Panc1 (cell line): ENCODE measurements around the gene CTDP1. TPM values are rescaled to one million over a fixed set of nuclear protein-coding genes. Genes with fewer than 3 reads are reported as not detected.

Experiments
- ATAC-seq: fragments of 200-7000 bp; cut with Tn5 transposase; 2 replicates; pipeline ENCODE4 v1.9.1; 2020; ENCODE audit warnings: mild to moderate bottlenecking, moderate library complexity
- BruUV-seq: library from RNA; stranded (reverse); fragments of 400-500 nt; replicated peaks from 2 replicates; lab custom pipeline; 2021; lab: Mats Ljungman, UMichigan
- CTCF ChIA-PET: fragments of 300-600 bp; sonication (Branson Sonifier 250); formaldehyde crosslinking; loops from one replicate; lab custom pipeline; 2022; ENCODE audit warnings: antibody characterized with exemption; lab: Charles Lee
- POLR2A ChIA-PET: fragments of 300-600 bp; sonication (Branson Sonifier 250); formaldehyde crosslinking; loops from one replicate; lab custom pipeline; 2022; ENCODE audit warnings: antibody characterized with exemption; lab: Charles Lee
- DNase-seq: peaks from one replicate; pipeline ENCODE4 v3.0.0-alpha.2; 2010; ENCODE audit warnings: low read depth, low spot score
- H3K27ac ChIP-seq: 2 replicates; pipeline ENCODE4 v1.5.1; 2011; ENCODE audit warnings: mild to moderate bottlenecking, low read length, inconsistent platforms
- H3K27me3 ChIP-seq: fragments of 200-500 bp; sonication (Bioruptor generic); 2 replicates; pipeline ENCODE4 v1.6.0; 2014; ENCODE audit warnings: low read length, inconsistent platforms; ENCODE audit not compliant: control insufficient read depth, insufficient read depth
- H3K36me3 ChIP-seq: fragments of 200-500 bp; sonication (Bioruptor generic); 2 replicates; pipeline ENCODE4 v1.5.1; 2014; ENCODE audit warnings: inconsistent platforms, mild to moderate bottlenecking, low read length, moderate library complexity; ENCODE audit not compliant: control insufficient read depth, insufficient read depth
- H3K4me1 ChIP-seq: 2 replicates; pipeline ENCODE4 v1.5.1; 2011; ENCODE audit warnings: inconsistent platforms, mild to moderate bottlenecking, low read length, moderate library complexity; ENCODE audit not compliant: control insufficient read depth, insufficient read depth
- H3K4me3 ChIP-seq, 2 experiments: 2 replicates each; pipeline ENCODE4 v1.5.1; 2011 to 2012; ENCODE audit warnings: low read depth in 2 of 2, low read length in 2 of 2, mild to moderate bottlenecking in 2 of 2, inconsistent platforms in 1 of 2, moderate library complexity in 1 of 2
- H3K9me3 ChIP-seq: fragments of 200-500 bp; sonication (Bioruptor generic); 2 replicates; pipeline ENCODE4 v1.5.1; 2014; ENCODE audit warnings: low read depth, mild to moderate bottlenecking, inconsistent platforms, low read length, moderate library complexity; ENCODE audit not compliant: control insufficient read depth, insufficient read depth
- CTCF ChIP-seq: fragments of 450-650 bp; IDR thresholded peaks from 2 replicates; pipeline ENCODE4 v1.5.1; 2017; ENCODE audit warnings: mild to moderate bottlenecking
- POLR2AphosphoS5 ChIP-seq: IDR thresholded peaks from 2 replicates; pipeline ENCODE4 v1.6.1; 2012; ENCODE audit warnings: mild to moderate bottlenecking, low read depth, low read length, moderate library complexity
- REST ChIP-seq, 2 experiments: IDR thresholded peaks; 2 replicates each; pipeline ENCODE4 v1.6.1; 2011 to 2012; ENCODE audit warnings: low read depth in 2 of 2, control low read depth in 1 of 2, low read length in 1 of 2, mild to moderate bottlenecking in 1 of 2, moderate library complexity in 1 of 2; ENCODE audit not compliant: insufficient read depth in 1 of 2
- SIN3A ChIP-seq: IDR thresholded peaks from 2 replicates; pipeline ENCODE4 v1.6.1; 2012; ENCODE audit warnings: low read depth, mild to moderate bottlenecking, low read length, moderate library complexity, borderline replicate concordance; ENCODE audit not compliant: insufficient read depth
- TCF7L2 ChIP-seq: IDR thresholded peaks from 2 replicates; pipeline ENCODE4 v1.6.1; 2011; ENCODE audit warnings: mild to moderate bottlenecking, low read depth, low read length, inconsistent platforms
- in situ Hi-C: cut with HindIII; loops from 2 replicates; pipeline ENCODE4 v1.10.0; 2016; ENCODE audit warnings: low sequenced_read_pairs, low pct_unique_long_range_greater_than_20kb
- intact Hi-C: fragments of 100-400 bp; cut with micrococcal nuclease; formaldehyde crosslinking; loops from one replicate; pipeline ENCODE4 v1.10.0; 2022; ENCODE audit not compliant: unreplicated experiment
- total RNA-seq: library from RNA; stranded (reverse); gene quantifications from one replicate; pipeline ENCODE4 v1.2.1, GENCODE V29; 2021; ENCODE audit not compliant: unreplicated experiment

CTDP1 gene
- total RNA-seq, 1 experiment from 2014 or later = 52.8 TPM

- DNase-seq (no peak), ATAC-seq (no peak)
- POLR2A ChIA-PET = no interaction called here
- Histone ChIP-seq H3K27me3 (peaks cover 5% of the 10 kb centered on the region; the same call in 1 of the 2 replicates), H3K9me3 (no peaks in the 10 kb centered on the region), H3K4me1 (0 out of 2 replicates have a peak, but pooled peaks cover 3% of the 10 kb centered on the region), H3K36me3 (no peaks in the 10 kb centered on the region), H3K4me3 (no peak overlapping the region), H3K27ac (no peak overlapping the region)
- in situ Hi-C loops (no loop called here), intact Hi-C loops (no loop called here)
- CTCF ChIA-PET = no interaction called here
- BruUV-seq = no TSS peak
- TF ChIP-seq SIN3A (no peak), CTCF (no peak), POLR2AphosphoS5 (no peak), TCF7L2 (no peak), REST (IDR thresholded peaks at IDR 0.05; ENCODE audit: insufficient read depth in 1 of 2, low read depth in 2 of 2, low read length in 1 of 2) (no peak)
These were observed 121.6 kb downstream of the CTDP1 start for GRCh38 chr18:79801217-79801616.

DNA sequence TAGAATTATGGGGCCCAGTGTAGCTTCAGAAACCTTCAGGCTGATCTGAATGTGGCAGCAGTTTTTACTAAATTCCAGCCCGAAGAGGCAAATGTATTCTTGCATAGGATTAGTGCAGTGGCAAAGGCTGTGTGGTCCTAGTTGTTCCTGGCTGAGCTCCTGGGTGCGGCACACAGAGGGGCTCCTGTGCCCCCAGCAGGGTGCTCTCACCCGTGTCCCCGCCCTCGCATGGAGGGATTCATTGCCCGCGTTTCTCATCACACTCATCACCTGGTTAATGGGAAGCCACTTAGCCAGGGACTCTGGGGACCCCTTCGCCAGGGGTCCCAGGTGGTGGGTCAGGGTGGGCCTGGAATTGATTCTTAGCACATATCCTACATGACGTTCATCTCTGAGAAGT is 122.0 kb downstream of the CTDP1 start:
- TF ChIP-seq CTCF (no peak), SIN3A (no peak), POLR2AphosphoS5 (no peak), TCF7L2 (no peak), REST (IDR thresholded peaks at IDR 0.05; ENCODE audit: insufficient read depth in 1 of 2, low read depth in 2 of 2, low read length in 1 of 2) (no peak)
- ChIA-PET CTCF (no interaction called here), POLR2A (no interaction called here)
- no peaks in the 10 kb centered on the region for H3K9me3 ChIP-seq
- DNase-seq (no peak), ATAC-seq (no peak)
- peaks cover 5% of the 10 kb centered on the region; the same call in 1 of the 2 replicates for H3K27me3 ChIP-seq
- no peaks in the 10 kb centered on the region for H3K36me3 ChIP-seq
- H3K4me3 ChIP-seq = no peak overlapping the region
- intact Hi-C loops = no loop called here
- BruUV-seq = no TSS peak
- in situ Hi-C loops = no loop called here
- H3K27ac ChIP-seq = no peak overlapping the region
- 0 out of 2 replicates have a peak, but pooled peaks cover 2% of the 10 kb centered on the region for H3K4me1 ChIP-seq
